Calu3 (cell line): ENCODE results near the gene NRL. TPM values are rescaled to one million over a fixed set of nuclear protein-coding genes. Genes with fewer than 3 reads are reported as not detected.

Source experiments
- BruUV-seq: library from RNA; stranded (reverse); fragments of 400-500 nt; replicated peaks from 2 replicates; lab custom pipeline; 2021; lab: Mats Ljungman, UMichigan
- CTCF ChIA-PET: fragments of 300-600 bp; sonication (Branson Sonifier 250); formaldehyde crosslinking; loops from one replicate; lab custom pipeline; 2022; ENCODE audit warnings: antibody characterized with exemption; lab: Charles Lee
- DNase-seq: peaks from one replicate; pipeline ENCODE4 v3.0.0; 2022
- H3K27ac Mint-ChIP-seq: one replicate; pipeline ENCODE4 v1.8.0; 2022; ENCODE audit warnings: mixed read lengths; ENCODE audit not compliant: unreplicated experiment
- H3K27me3 Mint-ChIP-seq: one replicate; pipeline ENCODE4 v1.8.0; 2022; ENCODE audit warnings: mixed read lengths; ENCODE audit not compliant: unreplicated experiment
- H3K36me3 Mint-ChIP-seq: one replicate; pipeline ENCODE4 v1.8.0; 2022; ENCODE audit warnings: mild to moderate bottlenecking, moderate library complexity, mixed read lengths; ENCODE audit not compliant: insufficient read depth, unreplicated experiment
- H3K4me1 Mint-ChIP-seq: one replicate; pipeline ENCODE4 v1.8.0; 2022; ENCODE audit warnings: mild to moderate bottlenecking, low read depth, mixed read lengths; ENCODE audit not compliant: unreplicated experiment
- H3K4me3 Mint-ChIP-seq: one replicate; pipeline ENCODE4 v1.8.0; 2022; ENCODE audit warnings: mild to moderate bottlenecking, low read depth, moderate library complexity, mixed read lengths; ENCODE audit not compliant: unreplicated experiment
- H3K9me3 Mint-ChIP-seq: one replicate; pipeline ENCODE4 v1.8.0; 2022; ENCODE audit warnings: low read depth, mixed read lengths; ENCODE audit not compliant: unreplicated experiment
- intact Hi-C: fragments of 100-400 bp; cut with micrococcal nuclease; formaldehyde crosslinking; loops from one replicate; pipeline ENCODE4 v1.10.0; 2022; ENCODE audit not compliant: unreplicated experiment
- total RNA-seq: library from RNA; stranded (reverse); gene quantifications from 2 replicates; pipeline ENCODE4 v1.2.3, GENCODE V29; 2022
- TF ChIP-seq, protein P1 (sequence below): fragments of 200-600 bp; IDR thresholded peaks from one replicate; pipeline ENCODE4 v1.8.0; 2022; ENCODE audit warnings: antibody characterized with exemption; ENCODE audit not compliant: unreplicated experiment

The NRL gene
- total RNA-seq, 1 experiment from 2014 or later, result 2.3 TPM

GRCh38 chr14:24058260-24058950 lies 56.3 kb downstream of the NRL start:
- peak; percentile 41 for DNase-seq
- peaks cover 3% of the 10 kb centered on the region for H3K4me1 Mint-ChIP-seq
- H3K27ac Mint-ChIP-seq, result no peak overlapping the region
- H3K27me3 Mint-ChIP-seq, result peaks cover 68% of the 10 kb centered on the region
- TF ChIP-seq, protein P1, sequence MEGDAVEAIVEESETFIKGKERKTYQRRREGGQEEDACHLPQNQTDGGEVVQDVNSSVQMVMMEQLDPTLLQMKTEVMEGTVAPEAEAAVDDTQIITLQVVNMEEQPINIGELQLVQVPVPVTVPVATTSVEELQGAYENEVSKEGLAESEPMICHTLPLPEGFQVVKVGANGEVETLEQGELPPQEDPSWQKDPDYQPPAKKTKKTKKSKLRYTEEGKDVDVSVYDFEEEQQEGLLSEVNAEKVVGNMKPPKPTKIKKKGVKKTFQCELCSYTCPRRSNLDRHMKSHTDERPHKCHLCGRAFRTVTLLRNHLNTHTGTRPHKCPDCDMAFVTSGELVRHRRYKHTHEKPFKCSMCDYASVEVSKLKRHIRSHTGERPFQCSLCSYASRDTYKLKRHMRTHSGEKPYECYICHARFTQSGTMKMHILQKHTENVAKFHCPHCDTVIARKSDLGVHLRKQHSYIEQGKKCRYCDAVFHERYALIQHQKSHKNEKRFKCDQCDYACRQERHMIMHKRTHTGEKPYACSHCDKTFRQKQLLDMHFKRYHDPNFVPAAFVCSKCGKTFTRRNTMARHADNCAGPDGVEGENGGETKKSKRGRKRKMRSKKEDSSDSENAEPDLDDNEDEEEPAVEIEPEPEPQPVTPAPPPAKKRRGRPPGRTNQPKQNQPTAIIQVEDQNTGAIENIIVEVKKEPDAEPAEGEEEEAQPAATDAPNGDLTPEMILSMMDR, result peak; percentile 22
- CTCF ChIA-PET, result interaction anchor here (0.9 to 4.0 kb wide), 5 partner anchors 34 to 103 kb away, joined by 3 to 68 read pairs (median 12); partner anchors contain the start of genes DCAF11, IRF9, NRL and PCK2
- H3K36me3 Mint-ChIP-seq, result peaks cover 5% of the 10 kb centered on the region
- no TSS peak for BruUV-seq
- no peak overlapping the region for H3K4me3 Mint-ChIP-seq
- no peaks in the 10 kb centered on the region for H3K9me3 Mint-ChIP-seq
- intact Hi-C loops, result loop anchor here (1.0 kb wide), 2 partner anchors 32 to 50 kb away; no protein-coding TSS in a partner anchor

GRCh38 chr14:24057867-24058259 lies 56.9 kb downstream of the NRL start:
- H3K27ac Mint-ChIP-seq, result no peak overlapping the region
- BruUV-seq, result no TSS peak
- H3K36me3 Mint-ChIP-seq, result peaks cover 8% of the 10 kb centered on the region
- TF ChIP-seq, protein P1, result no peak
- H3K27me3 Mint-ChIP-seq, result peaks cover 68% of the 10 kb centered on the region
- H3K4me3 Mint-ChIP-seq, result no peak overlapping the region
- intact Hi-C loops, result loop anchor here (1.0 kb wide), 2 partner anchors 32 to 50 kb away; no protein-coding TSS in a partner anchor
- peaks cover 8% of the 10 kb centered on the region for H3K4me1 Mint-ChIP-seq
- CTCF ChIA-PET, result interaction anchor here (0.9 to 4.0 kb wide), 5 partner anchors 35 to 103 kb away, joined by 3 to 68 read pairs (median 12); partner anchors contain the start of genes DCAF11, IRF9, NRL and PCK2
- DNase-seq, result no peak
- no peaks in the 10 kb centered on the region for H3K9me3 Mint-ChIP-seq

- Mint-ChIP-seq H3K4me1 (peaks cover 11% of the 10 kb centered on the region), H3K9me3 (no peaks in the 10 kb centered on the region), H3K27me3 (peaks cover 67% of the 10 kb centered on the region), H3K36me3 (peaks cover 14% of the 10 kb centered on the region), H3K4me3 (no peak overlapping the region), H3K27ac (no peak overlapping the region)
- CTCF ChIA-PET, result interaction anchor here (0.6 to 4.0 kb wide), 3 partner anchors 11 to 52 kb away, joined by 3 to 68 read pairs (median 64); partner anchors contain the start of gene PCK2
- BruUV-seq, result no TSS peak
- DNase-seq, result no peak
- intact Hi-C loops, result no loop called here
- TF ChIP-seq, protein P1, result no peak
Measured at GRCh38 chr14:24057271-24057670, 57.5 kb downstream of the NRL start.

DNA sequence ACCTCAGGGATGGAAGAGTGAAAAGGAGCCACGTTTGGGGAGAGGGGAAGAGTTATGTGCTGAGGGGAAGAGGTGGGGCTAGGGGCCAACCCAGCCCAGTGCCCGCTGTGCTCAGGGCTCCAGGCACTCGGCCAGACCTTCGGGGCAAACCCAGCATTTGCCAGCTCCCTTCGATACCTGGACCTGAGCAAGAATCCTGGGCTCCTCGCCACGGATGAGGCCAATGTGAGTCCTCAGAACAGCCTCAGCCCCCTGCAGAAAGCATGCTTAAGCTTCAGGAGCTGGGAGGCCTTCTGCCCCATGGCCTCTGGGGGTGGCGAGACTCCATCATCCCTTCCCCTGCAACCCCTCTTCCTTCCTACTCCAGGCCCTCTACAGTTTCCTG lies 58.0 kb downstream of the NRL start:
- no peak for DNase-seq
- H3K4me3 Mint-ChIP-seq, result no peak overlapping the region
- CTCF ChIA-PET, result interaction anchor here (0.6 to 4.0 kb wide), 3 partner anchors 12 to 52 kb away, joined by 3 to 68 read pairs (median 64); partner anchors contain the start of gene PCK2
- BruUV-seq, result no TSS peak
- H3K4me1 Mint-ChIP-seq, result peaks cover 11% of the 10 kb centered on the region
- no peaks in the 10 kb centered on the region for H3K9me3 Mint-ChIP-seq
- no peak overlapping the region for H3K27ac Mint-ChIP-seq
- TF ChIP-seq, protein P1, result no peak
- intact Hi-C loops, result no loop called here
- peaks cover 63% of the 10 kb centered on the region for H3K27me3 Mint-ChIP-seq
- peaks cover 16% of the 10 kb centered on the region for H3K36me3 Mint-ChIP-seq
